Natural killer cell (primary cell): ENCODE measurements around the gene CPEB3. TPM values are rescaled to one million over a fixed set of nuclear protein-coding genes. Genes with fewer than 3 reads are reported as not detected.

ENCODE experiments used
- ATAC-seq, 3 donors: fragments of 150-1000 bp in 2 of 3; fragments of 200-7000 bp in 1 of 3; cut with Tn5 transposase; 1 replicate in 1 of 3; 2 replicates in 2 of 3; pipeline ENCODE4 v1.10.0; 2021; ENCODE audit warnings: mild to moderate bottlenecking in 2 of 3, moderate library complexity in 2 of 3
- DNase-seq, 2 donors: peaks; one replicate each; pipeline versions ENCODE4 v3.0.0 to v3.0.0-alpha.2; 2013 to 2021; ENCODE audit warnings: mixed read lengths in 1 of 2
- H3K27ac ChIP-seq: one replicate; pipeline ENCODE4 v1.5.1; 2013; ENCODE audit warnings: mild to moderate bottlenecking, low read length
- H3K27me3 ChIP-seq: one replicate; pipeline ENCODE4 v1.6.1; 2013; ENCODE audit warnings: low read length; ENCODE audit not compliant: control insufficient read depth, insufficient read depth
- H3K36me3 ChIP-seq: one replicate; pipeline ENCODE4 v1.6.1; 2013; ENCODE audit warnings: low read length; ENCODE audit not compliant: control insufficient read depth, insufficient read depth
- H3K4me1 ChIP-seq: one replicate; pipeline ENCODE4 v1.6.1; 2013; ENCODE audit warnings: low read length; ENCODE audit not compliant: control insufficient read depth, insufficient read depth
- H3K4me3 ChIP-seq: one replicate; pipeline ENCODE4 v1.5.1; 2013; ENCODE audit warnings: low read length
- H3K9me3 ChIP-seq: one replicate; pipeline ENCODE4 v1.6.1; 2013; ENCODE audit warnings: low read length; ENCODE audit not compliant: control insufficient read depth, insufficient read depth
- H3K27ac Mint-ChIP-seq, 2 donors: one replicate each; pipeline ENCODE4 v1.8.0; 2022; ENCODE audit warnings: mild to moderate bottlenecking in 2 of 2, mixed read lengths in 2 of 2, moderate library complexity in 1 of 2
- H3K27me3 Mint-ChIP-seq, 2 donors: one replicate each; pipeline ENCODE4 v1.8.0; 2022; ENCODE audit warnings: low read depth in 2 of 2, mixed read lengths in 2 of 2
- H3K36me3 Mint-ChIP-seq: one replicate; pipeline ENCODE4 v1.8.0; 2022; ENCODE audit warnings: mixed read lengths
- H3K4me1 Mint-ChIP-seq, 2 donors: one replicate each; pipeline ENCODE4 v1.8.0; 2022; ENCODE audit warnings: mixed read lengths in 2 of 2
- H3K4me3 Mint-ChIP-seq: one replicate; pipeline ENCODE4 v1.8.0; 2022; ENCODE audit warnings: mild to moderate bottlenecking, moderate library complexity, mixed read lengths
- H3K9me3 Mint-ChIP-seq, 2 donors: one replicate each; pipeline ENCODE4 v1.8.0; 2022; ENCODE audit warnings: mixed read lengths in 2 of 2
- WGBS: methylation state at CpG from one replicate; pipeline ENCODE4 v1.1.7; 2013; ENCODE audit warnings: missing lambda C conversion rate; ENCODE audit not compliant: insufficient coverage; 5-methylcytosine and 5-hydroxymethylcytosine counted together
- intact Hi-C: fragments of 100-400 bp; cut with micrococcal nuclease; formaldehyde crosslinking; loops from one replicate; pipeline ENCODE4 v1.14.2; 2022
- total RNA-seq, 4 donors: library from RNA; stranded (reverse); fragments of 120-200 nt in 1 of 4; gene quantifications; one replicate each; pipeline versions ENCODE4 v1.2.3 to v1.2.4, GENCODE V29; 2013 to 2022
- TF ChIP-seq, protein P1 (sequence below): fragments of 200-600 bp; IDR thresholded peaks from one replicate; pipeline ENCODE4 v1.8.0; 2022; ENCODE audit warnings: antibody characterized with exemption

The CPEB3 gene
- total RNA-seq, 3 donors from 2014 or later (not counting 1 experiment from before 2014, with no cell fraction given), result 3.6 to 6.9 (median 5.4) TPM

DNA sequence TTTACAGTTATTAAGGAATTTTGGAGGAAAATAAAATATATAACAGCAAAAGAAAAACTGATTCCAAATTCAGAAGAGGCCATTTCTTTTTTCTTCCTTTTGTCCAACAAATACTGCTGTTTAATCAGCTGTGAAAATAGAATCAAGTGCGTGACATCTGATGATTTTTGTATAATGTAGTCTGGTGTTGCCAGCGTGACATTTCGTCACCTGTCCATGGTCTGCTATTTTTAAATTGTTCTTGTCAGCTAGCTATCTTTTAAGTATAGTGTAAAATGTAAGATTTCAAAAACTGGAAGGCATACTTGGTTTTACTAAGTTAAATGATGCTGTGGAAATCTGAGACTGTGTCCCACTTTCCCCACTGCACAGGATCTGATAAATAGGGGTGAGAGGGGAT, 105.9 kb downstream of the CPEB3 start:
- Mint-ChIP-seq H3K27ac (no peak overlapping the region), H3K36me3 (no peaks in the 10 kb centered on the region), H3K9me3 (no peaks in the 10 kb centered on the region), H3K4me1 (peaks cover 0 to 4% of the 10 kb centered on the region in 2 donors), H3K4me3 (no peak overlapping the region), H3K27me3 (no peaks in the 10 kb centered on the region)
- Histone ChIP-seq H3K4me3 (no peak overlapping the region), H3K36me3 (peaks cover 2% of the 10 kb centered on the region), H3K27ac (no peak overlapping the region), H3K27me3 (no peaks in the 10 kb centered on the region), H3K4me1 (no peaks in the 10 kb centered on the region), H3K9me3 (no peaks in the 10 kb centered on the region)
- 100% methylated on average over 3 of the region's 3 CpGs for WGBS
- TF ChIP-seq, protein P1, sequence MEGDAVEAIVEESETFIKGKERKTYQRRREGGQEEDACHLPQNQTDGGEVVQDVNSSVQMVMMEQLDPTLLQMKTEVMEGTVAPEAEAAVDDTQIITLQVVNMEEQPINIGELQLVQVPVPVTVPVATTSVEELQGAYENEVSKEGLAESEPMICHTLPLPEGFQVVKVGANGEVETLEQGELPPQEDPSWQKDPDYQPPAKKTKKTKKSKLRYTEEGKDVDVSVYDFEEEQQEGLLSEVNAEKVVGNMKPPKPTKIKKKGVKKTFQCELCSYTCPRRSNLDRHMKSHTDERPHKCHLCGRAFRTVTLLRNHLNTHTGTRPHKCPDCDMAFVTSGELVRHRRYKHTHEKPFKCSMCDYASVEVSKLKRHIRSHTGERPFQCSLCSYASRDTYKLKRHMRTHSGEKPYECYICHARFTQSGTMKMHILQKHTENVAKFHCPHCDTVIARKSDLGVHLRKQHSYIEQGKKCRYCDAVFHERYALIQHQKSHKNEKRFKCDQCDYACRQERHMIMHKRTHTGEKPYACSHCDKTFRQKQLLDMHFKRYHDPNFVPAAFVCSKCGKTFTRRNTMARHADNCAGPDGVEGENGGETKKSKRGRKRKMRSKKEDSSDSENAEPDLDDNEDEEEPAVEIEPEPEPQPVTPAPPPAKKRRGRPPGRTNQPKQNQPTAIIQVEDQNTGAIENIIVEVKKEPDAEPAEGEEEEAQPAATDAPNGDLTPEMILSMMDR, result no peak
- ATAC-seq (no peak), DNase-seq (no peak)
- intact Hi-C loops, result no loop called here

DNA sequence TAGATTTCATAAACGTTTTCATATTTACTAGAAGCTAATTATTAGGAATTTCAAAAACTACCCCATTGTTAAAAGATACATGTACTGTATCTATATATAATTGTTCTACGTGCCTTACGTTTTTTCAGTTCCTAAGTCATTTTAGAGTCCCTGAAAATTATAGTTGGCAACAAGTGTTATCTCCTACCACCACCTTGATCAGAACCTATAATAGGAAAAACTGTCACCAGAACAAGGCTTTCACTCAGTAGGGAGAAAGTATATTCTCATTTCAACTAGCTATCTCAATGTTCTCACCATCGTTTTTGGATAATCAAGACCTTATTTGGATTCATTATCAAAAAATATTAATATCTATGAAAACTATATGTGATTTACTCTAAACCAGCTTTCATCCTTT, 107.7 kb downstream of the CPEB3 start:
- H3K36me3 ChIP-seq, result peaks cover 3% of the 10 kb centered on the region
- no CpG with 5 or more reads among the region's 4 CpGs for WGBS
- no peaks in the 10 kb centered on the region for H3K4me1 ChIP-seq
- H3K27ac ChIP-seq, result no peak overlapping the region
- peaks cover 0 to 4% of the 10 kb centered on the region in 2 donors for H3K4me1 Mint-ChIP-seq
- no peaks in the 10 kb centered on the region for H3K27me3 ChIP-seq
- no peak overlapping the region for H3K4me3 ChIP-seq
- H3K27me3 Mint-ChIP-seq, result no peaks in the 10 kb centered on the region
- no peak for ATAC-seq
- H3K9me3 ChIP-seq, result no peaks in the 10 kb centered on the region
- TF ChIP-seq, protein P1, result no peak
- no peaks in the 10 kb centered on the region for H3K9me3 Mint-ChIP-seq
- H3K27ac Mint-ChIP-seq, result no peak overlapping the region
- no peak overlapping the region for H3K4me3 Mint-ChIP-seq
- intact Hi-C loops, result no loop called here
- no peaks in the 10 kb centered on the region for H3K36me3 Mint-ChIP-seq
- DNase-seq, result no peak

DNA sequence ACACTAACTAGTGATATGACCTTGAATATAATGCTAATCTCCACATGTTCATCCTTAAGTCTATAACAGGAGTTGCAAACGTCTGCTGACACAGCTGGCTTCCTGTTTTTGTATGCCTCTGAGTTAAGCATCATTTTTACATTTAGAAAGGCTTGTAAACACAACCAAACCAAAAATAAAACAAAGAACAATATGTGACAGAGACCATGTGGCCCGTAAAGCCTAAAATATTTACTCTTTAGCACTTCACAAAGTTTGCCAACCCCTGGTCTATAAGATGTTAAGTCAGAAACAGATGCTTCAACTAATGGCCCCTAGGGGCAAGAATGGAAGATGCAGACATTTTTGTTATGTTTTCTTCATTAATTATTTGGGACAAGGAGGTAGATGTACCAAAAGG, 109.3 kb downstream of the CPEB3 start:
- no peaks in the 10 kb centered on the region for H3K27me3 ChIP-seq
- no peaks in the 10 kb centered on the region for H3K9me3 ChIP-seq
- H3K9me3 Mint-ChIP-seq, result no peaks in the 10 kb centered on the region
- DNase-seq (no peak), ATAC-seq (no peak)
- H3K27ac Mint-ChIP-seq, result no peak overlapping the region
- no peaks in the 10 kb centered on the region for H3K36me3 Mint-ChIP-seq
- TF ChIP-seq, protein P1, result no peak
- no peak overlapping the region for H3K4me3 ChIP-seq
- H3K4me1 Mint-ChIP-seq, result peaks cover 0 to 4% of the 10 kb centered on the region in 2 donors
- no peak overlapping the region for H3K27ac ChIP-seq
- H3K27me3 Mint-ChIP-seq, result no peaks in the 10 kb centered on the region
- peaks cover 3% of the 10 kb centered on the region for H3K36me3 ChIP-seq
- 30% methylated on average over 2 of the region's 2 CpGs for WGBS
- H3K4me1 ChIP-seq, result no peaks in the 10 kb centered on the region
- intact Hi-C loops, result no loop called here
- no peak overlapping the region for H3K4me3 Mint-ChIP-seq

DNA sequence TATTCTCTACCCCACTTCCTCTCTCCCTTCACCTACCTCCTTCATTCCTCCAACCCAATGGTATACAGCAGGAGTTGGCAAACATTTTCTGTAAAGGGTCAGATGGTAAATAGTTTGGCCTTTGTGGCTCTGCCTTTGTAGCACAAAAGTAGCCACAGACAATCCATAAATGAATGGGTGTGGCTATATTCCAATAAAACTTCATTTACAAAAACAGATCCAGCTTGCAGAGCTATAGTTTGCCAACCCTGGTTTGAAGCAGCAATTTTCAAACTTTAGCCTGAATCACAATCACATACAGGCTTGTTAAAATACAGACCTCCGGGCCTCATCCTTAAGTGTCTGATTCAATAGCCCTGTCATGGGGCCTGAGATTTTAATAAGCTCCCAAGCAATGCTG, 110.5 kb downstream of the CPEB3 start:
- TF ChIP-seq, protein P1, result no peak

More for the DNA sequence above, 110.5 kb downstream of the CPEB3 start:
- Histone ChIP-seq H3K27me3 (no peaks in the 10 kb centered on the region), H3K4me3 (no peak overlapping the region), H3K27ac (no peak overlapping the region), H3K9me3 (no peaks in the 10 kb centered on the region), H3K36me3 (peaks cover 3% of the 10 kb centered on the region), H3K4me1 (no peaks in the 10 kb centered on the region)
- Mint-ChIP-seq H3K27me3 (no peaks in the 10 kb centered on the region), H3K36me3 (no peaks in the 10 kb centered on the region), H3K9me3 (no peaks in the 10 kb centered on the region), H3K4me1 (peaks cover 0 to 4% of the 10 kb centered on the region in 2 donors), H3K27ac (no peak overlapping the region), H3K4me3 (no peak overlapping the region)
- ATAC-seq (no peak), DNase-seq (no peak)
- intact Hi-C loops, result no loop called here
- 95% methylated on average over 1 of the region's 1 CpG for WGBS
